HG03432 (cell line): Measurements from ENCODE around the gene ZNF408.
"Not testable (repeated sequence)": the region's sequence is repeated elsewhere in the genome, so short reads cannot be mapped to it uniquely, and the experiment has no call there.

Experiments
- ATAC-seq: cut with Tn5 transposase; IDR thresholded peaks from one replicate; pipeline ENCODE4 v1.9.1; 2021; ENCODE audit warnings: mild to moderate bottlenecking, moderate library complexity; ENCODE audit not compliant: unreplicated experiment

The ZNF408 gene

DNA sequence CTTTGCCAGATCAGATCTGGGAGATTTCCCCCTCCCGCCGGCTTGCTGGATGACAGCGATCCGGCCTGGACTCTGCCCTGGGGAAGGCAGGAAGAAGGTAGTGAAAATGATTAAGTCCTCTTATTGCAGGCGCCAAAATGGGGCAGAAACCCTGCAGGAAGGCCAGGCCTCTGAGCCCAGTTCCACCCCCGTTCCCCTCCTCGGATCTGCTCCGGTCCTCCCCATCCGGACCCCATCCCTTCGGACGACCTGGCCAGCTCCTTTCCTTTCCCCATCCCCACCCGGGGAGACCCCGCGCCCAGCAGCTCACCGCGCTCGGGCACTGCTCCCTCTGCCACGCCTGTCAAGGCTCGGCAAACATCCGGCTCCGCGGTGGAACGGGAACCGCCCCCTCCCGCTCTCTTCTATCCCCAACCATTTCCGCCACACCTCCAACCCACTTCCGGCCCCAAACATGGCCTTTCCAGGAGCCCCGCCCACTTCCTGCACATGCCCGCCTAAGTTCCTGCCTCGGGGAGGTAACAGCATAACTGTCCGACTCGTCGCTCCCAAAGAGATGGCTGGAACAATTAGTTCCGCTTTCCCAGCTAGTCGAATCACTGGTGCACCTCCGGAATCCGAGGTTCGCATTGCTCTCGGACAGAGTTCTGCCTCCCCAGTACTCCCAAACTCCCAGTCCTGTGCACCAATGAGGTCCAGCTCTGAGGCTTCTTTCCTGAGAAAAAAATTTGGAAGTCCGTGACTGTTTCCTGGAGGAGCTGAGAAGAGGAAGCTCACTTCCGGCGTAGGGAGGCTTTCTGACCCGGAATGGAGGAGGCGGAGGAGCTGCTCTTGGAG, at the start of gene ZNF408, which contains the start of gene ARHGAP1:
Gene ZNF408, plus strand, starts transcription at position 791 of the 837 bp plus-strand sequence. Its CDS starts 17 bp downstream, at position 808.
Gene ARHGAP1, minus strand, starts transcription at position 379 of the 837 bp plus-strand sequence. CDS start 4,512 bp downstream, outside the sequence.
- ATAC-seq, result peak; percentile 95

- no peak for ATAC-seq
Observed at GRCh38 chr11:46655631-46656030, 45.2 kb upstream of the ZNF408 start.

DNA sequence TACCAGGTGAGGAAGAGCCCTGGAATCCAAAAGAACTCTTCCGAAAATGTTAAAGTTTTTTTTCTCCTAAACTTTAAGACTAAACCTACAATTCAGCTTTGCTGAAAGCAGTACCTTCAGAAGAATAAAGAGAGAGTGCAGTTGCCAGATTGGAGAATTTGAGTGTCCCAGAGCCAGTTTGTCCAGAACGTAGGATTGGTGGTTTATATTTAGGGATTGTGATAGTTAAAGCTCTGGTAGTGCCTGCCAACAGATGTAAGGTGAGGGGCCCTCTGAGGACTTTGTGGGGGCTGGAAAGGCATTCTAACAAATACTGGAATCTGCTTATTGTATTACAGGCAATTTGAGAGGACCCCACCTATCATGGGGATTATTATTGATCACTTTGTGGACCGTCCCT, 43.6 kb upstream of the ZNF408 start:
- no peak for ATAC-seq

- ATAC-seq, result no peak
Observed at GRCh38 chr11:46658259-46658658, 42.6 kb upstream of the ZNF408 start.

DNA sequence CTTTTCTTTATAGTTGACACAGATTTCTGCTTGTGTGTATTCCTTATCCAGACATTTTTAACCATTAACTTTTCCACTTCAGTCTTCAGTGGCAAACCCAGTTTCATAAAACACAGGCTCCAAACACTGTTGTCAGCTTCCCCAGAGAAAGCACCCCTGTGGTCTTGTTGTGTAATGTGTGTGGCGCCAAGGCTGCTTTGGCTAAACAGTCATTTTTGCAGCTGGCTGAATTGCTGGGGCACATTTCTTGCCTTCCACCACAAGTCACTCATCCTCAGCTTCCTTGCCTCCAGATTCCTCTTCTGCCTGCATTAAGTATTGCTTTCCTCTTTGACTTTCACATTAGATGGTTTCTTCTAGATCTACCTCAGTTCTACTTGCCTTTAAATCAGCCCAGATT, 40.9 kb upstream of the ZNF408 start:
- ATAC-seq, result no peak

GRCh38 chr11:46661836-46662235, 39.0 kb upstream of the ZNF408 start:
- ATAC-seq, result no peak

DNA sequence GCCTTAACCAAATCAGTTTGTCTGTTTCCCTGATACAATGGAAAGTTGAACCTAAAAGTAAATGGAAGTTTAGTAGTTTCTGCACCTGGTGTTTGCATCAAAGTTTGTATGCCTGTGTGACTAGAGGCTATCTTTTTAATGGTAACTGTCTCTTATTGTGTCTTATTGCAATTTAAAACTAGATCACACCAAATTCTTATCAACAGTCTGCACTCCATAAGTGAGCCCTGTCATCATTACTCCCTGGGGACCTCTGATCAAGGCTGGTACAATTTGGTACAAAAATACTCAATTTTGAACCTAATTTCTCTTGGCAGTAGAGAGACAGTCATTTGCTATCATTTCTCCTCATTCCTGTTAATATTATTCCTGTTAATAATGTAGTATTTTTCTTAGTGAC, 38.5 kb upstream of the ZNF408 start:
- no peak for ATAC-seq

GRCh38 chr11:46663277-46663940, 37.4 kb upstream of the ZNF408 start:
- ATAC-seq, result no peak

- ATAC-seq, result no peak
Observed at GRCh38 chr11:46664612-46665011, 36.2 kb upstream of the ZNF408 start.

GRCh38 chr11:46665356-46665755, 35.5 kb upstream of the ZNF408 start:
- ATAC-seq, result no peak

- ATAC-seq, result no peak
Observed at GRCh38 chr11:46666516-46666915, 34.3 kb upstream of the ZNF408 start.

- no peak for ATAC-seq
Observed at GRCh38 chr11:46667043-46667481, 33.8 kb upstream of the ZNF408 start.

DNA sequence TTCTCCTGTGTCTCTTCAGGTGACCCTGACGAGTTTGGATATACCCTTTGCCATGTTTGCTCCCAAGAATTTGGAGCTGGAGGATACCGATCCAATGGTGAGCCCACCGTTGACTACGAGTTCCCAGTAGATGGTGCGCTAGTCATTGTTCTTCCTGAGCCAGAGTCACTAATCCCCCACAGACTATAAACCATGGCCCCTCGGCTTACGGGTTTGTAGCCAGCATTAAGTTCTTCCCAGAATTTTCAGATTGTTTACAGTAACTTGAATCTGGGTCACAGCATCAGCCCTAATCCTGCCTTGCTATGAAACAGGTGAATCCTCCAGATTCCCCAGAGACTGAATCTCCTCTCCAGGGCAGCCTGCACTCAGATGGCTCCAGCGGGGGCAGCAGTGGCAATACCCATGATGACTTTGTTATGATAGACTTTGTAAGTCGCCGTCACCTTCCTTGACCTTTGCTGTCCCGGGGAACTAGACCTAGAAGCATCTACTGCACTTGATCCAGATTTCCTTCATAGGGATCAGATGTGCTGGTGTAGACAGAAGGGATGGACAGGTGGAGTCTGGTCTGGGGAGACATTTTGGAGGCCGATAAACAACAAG, 32.2 kb upstream of the ZNF408 start:
- ATAC-seq, result no peak

DNA sequence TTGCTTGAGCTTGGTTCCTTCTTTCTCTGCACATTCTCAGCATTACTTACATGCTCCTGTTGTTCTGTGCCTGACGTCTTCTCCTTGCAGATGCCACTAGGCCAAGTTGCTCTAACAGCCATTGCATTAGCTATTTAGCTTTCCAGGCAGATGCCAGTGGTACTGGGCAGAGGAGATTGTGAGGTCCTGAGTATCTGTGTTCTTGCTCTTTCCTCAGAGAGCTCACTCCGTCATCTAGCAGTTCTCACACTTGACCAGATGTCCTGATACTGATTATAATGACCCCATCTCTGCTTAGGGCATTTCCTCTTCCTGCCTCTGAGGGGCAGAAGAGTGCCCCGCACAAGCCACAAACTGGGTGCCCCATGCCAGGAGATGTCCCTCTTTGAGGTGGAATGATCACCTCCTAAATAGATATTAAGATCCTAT, 31.1 kb upstream of the ZNF408 start:
- no peak for ATAC-seq

- not testable (repeated sequence) for ATAC-seq
Observed at GRCh38 chr11:46670521-46670920, 30.3 kb upstream of the ZNF408 start.

- no peak for ATAC-seq
Observed at GRCh38 chr11:46671958-46672315, 28.9 kb upstream of the ZNF408 start.

DNA sequence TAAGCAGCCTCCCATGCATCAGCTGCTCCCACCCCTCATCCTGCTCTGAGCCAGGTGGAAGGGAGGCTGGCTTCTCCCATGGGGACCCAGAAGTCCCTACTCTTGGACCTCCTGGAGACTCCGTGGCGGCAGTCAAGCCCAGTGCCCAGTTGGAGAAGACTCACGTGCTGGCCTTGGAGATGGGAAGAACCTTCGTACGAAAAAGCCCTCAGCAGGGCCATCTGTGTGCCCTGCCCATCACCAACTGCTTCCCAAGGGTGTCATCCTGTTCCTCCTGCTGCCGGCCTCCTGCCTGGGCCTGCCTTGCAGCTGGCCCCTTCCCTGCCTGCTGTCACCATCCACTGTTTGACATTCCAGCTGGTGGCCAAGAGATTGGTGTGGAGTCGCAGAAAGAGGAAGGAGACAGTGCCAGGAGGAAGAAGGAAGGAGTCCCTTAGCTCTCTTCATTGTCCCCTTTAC, 28.4 kb upstream of the ZNF408 start:
- ATAC-seq, result no peak

DNA sequence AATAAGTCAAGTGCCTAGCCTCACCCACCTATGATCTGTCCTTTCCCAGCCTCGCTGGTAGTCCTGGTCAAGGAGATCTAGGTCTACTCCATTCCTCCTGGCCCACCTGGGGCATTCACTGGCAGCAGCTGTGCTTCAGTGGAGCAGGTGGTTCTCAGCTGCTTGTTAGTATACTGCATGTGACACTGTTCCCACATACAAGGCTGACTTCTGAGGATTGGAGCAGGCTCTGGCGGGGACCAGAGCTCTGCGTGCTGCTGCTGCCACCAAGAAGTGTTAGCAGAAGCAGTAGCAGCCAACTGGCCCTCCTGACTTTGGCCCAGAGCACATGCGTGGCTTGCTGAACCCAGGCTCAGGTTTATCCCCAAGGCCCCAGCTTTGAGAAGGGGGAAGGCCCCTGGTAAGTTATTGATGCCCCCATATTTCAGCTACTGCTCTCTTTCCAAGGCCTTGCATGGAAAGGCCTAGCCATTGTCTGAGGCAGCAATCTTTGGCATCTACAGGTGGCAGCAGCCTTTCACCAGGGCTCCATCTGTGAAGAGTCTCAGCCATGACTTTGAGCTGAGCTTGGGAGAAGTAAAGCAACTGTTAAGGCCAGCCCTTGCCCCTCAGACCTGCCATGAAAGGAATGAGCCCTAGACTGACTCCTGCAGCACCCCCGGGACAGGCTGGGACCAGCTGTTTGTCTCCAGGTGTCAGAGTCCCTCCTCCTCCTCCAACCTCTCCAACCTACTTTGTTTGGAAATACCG, 26.9 kb upstream of the ZNF408 start:
- no peak for ATAC-seq

DNA sequence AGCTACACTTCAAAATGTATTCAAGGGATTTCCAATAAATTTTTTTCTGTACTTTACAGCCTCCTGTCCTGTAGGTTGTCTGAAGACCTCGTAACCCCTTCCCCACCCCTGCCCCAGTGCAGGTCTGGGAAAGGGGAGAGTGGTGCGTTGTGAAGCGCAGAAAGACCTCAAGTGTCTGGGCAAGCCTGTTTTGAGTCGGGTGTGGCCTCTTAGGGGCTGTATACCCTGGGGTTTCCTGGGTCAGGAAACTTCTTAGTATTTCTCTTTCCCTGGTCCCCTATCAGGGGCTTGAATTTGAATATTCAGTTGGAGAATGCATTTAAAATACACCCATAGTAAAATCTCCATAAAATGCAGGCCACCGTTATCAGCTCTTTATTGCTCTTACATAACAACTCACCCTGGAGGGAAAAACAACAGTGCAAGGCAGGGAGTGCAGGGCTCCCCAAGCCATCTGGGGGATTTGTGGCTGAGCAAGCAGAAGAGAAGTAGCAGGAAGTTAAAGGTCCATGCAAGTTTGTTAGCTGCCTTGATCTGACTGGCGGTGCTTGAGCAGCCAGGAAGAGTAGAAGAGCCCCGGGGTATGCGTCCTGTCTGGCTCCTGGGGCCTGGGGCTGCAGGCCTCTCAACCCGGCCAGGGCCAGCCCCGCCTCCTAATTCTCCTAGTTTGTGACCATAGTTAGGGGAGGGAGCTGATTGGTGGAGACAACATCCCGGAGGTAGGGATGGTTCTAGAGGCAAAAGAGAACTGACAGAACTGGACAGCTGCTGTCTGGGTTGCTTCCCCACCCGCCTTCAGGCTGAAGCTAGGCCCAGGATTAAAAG, 26.2 kb upstream of the ZNF408 start:
- no peak for ATAC-seq

GRCh38 chr11:46675288-46675851, 25.5 kb upstream of the ZNF408 start:
- no peak for ATAC-seq
